Activated naive CD8-positive, alpha-beta T cell treated with anti-CD3 and anti-CD28 coated beads, Interleukin-2, amount 50 U/mL, for 16 hours (primary cell): ENCODE measurements around the gene WDR37.
"Not testable (repeated sequence)": the region's sequence is repeated elsewhere in the genome, so short reads cannot be mapped to it uniquely, and the experiment has no call there.

ENCODE experiments used
- DNase-seq: peaks from one replicate; pipeline ENCODE4 v3.0.0-alpha.2; 2020; ENCODE audit warnings: low read depth, low spot score

The WDR37 gene

GRCh38 chr10:1041514-1041913 is 14.7 kb upstream of the WDR37 start:
- no peak for DNase-seq

GRCh38 chr10:1043532-1043995 is 12.6 kb upstream of the WDR37 start:
- DNase-seq: no peak

- no peak for DNase-seq
Observed at GRCh38 chr10:1044146-1044545, 12.0 kb upstream of the WDR37 start.

GRCh38 chr10:1044964-1045363 is 11.2 kb upstream of the WDR37 start:
- DNase-seq: no peak

- no peak for DNase-seq
Observed at GRCh38 chr10:1045415-1045814, 10.8 kb upstream of the WDR37 start.

- no peak for DNase-seq
Observed at GRCh38 chr10:1047937-1048336, 8.2 kb upstream of the WDR37 start.

- no peak for DNase-seq
Observed at GRCh38 chr10:1048349-1048731, 7.8 kb upstream of the WDR37 start.

GRCh38 chr10:1048732-1049424 is 7.3 kb upstream of the WDR37 start, which contains the start of gene IDI1:
Gene IDI1, minus strand, starts transcription at chr10:1049119. Its CDS starts 116 bp downstream, at chr10:1049003.
- DNase-seq: peak; percentile 89

GRCh38 chr10:1049425-1049958 is 6.7 kb upstream of the WDR37 start:
- no peak for DNase-seq

GRCh38 chr10:1050145-1050544 is 6.0 kb upstream of the WDR37 start:
- DNase-seq: no peak

GRCh38 chr10:1050554-1050953 is 5.6 kb upstream of the WDR37 start:
- no peak for DNase-seq

- DNase-seq: no peak
Observed at GRCh38 chr10:1054684-1055083, 1.5 kb upstream of the WDR37 start.

- DNase-seq: no peak
Observed at GRCh38 chr10:1057106-1057657, 997 bp downstream of the WDR37 start.

- no peak for DNase-seq
Observed at GRCh38 chr10:1058017-1058416, 1.8 kb downstream of the WDR37 start.

GRCh38 chr10:1059902-1060301 is 3.7 kb downstream of the WDR37 start:
- DNase-seq: no peak

- no peak for DNase-seq
Observed at GRCh38 chr10:1061930-1062774, 6.0 kb downstream of the WDR37 start.

GRCh38 chr10:1063232-1063865 is 7.2 kb downstream of the WDR37 start:
- no peak for DNase-seq

- no peak for DNase-seq
Observed at GRCh38 chr10:1064964-1065247, 8.7 kb downstream of the WDR37 start.

GRCh38 chr10:1066734-1067133 is 10.5 kb downstream of the WDR37 start:
- not testable (repeated sequence) for DNase-seq

- DNase-seq: no peak
Observed at GRCh38 chr10:1068380-1069361, 12.5 kb downstream of the WDR37 start.

- DNase-seq: no peak
Observed at GRCh38 chr10:1070919-1071318, 14.7 kb downstream of the WDR37 start.
